Esophagus muscularis mucosa (tissue), 4 donors: ENCODE data around the gene EPOP.

ENCODE experiments used
- CTCF ChIP-seq, 3 experiments: fragments of 200-600 bp in 2 of 3; fragments of 450-650 bp in 1 of 3; sonication (generic) in 2 of 3; IDR thresholded peaks; one replicate each; pipeline ENCODE4 v1.5.1; 2017 to 2019; ENCODE audit warnings: antibody characterized with exemption in 3 of 3, mild to moderate bottlenecking in 2 of 3, moderate library complexity in 1 of 3
- EP300 ChIP-seq: sonication (generic); formaldehyde crosslinking; IDR thresholded peaks from one replicate; pipeline ENCODE4 v1.6.1; 2017; ENCODE audit warnings: antibody characterized with exemption
- POLR2A ChIP-seq: fragments of 450-650 bp; IDR thresholded peaks from one replicate; pipeline ENCODE4 v1.6.1; 2017; ENCODE audit warnings: antibody characterized with exemption, moderate library complexity, mild to moderate bottlenecking, low read depth
- POLR2AphosphoS5 ChIP-seq, 2 donors: sonication (generic); formaldehyde crosslinking; IDR thresholded peaks; one replicate each; pipeline ENCODE4 v1.6.1; 2017; ENCODE audit warnings: antibody characterized with exemption in 2 of 2

GRCh38 chr17:38721802-38722201 lies 47.0 kb upstream of the EPOP start:
- TF ChIP-seq CTCF (IDR thresholded peaks at IDR 0.05), result no peak
- no peak for TF ChIP-seq POLR2A
- no peak for TF ChIP-seq EP300
- no peak for TF ChIP-seq POLR2AphosphoS5 (IDR thresholded peaks at IDR 0.05)
